ENCODE measurements around the gene KCNIP3. TPM values are rescaled to one million over a fixed set of nuclear protein-coding genes. Genes with fewer than 3 reads are reported as not detected.

KCNIP3 gene
- total RNA-seq, 4 donors from 2014 or later: 5.2 to 20.4 (median 11.4) TPM

- WGBS, 2 donors: 82 to 90% methylated on average over 4 to 5 of the region's 5 CpGs
- no peak overlapping the region for H3K4me3 ChIP-seq (ENCODE audit: low read depth, poor library complexity, severe bottlenecking)
- intact Hi-C loops (cut with DNase I; ENCODE audit: low total_unique reads): no loop called here
- no peak for TF ChIP-seq POLR2A (IDR thresholded peaks at IDR 0.05)
- TF ChIP-seq, protein P1, sequence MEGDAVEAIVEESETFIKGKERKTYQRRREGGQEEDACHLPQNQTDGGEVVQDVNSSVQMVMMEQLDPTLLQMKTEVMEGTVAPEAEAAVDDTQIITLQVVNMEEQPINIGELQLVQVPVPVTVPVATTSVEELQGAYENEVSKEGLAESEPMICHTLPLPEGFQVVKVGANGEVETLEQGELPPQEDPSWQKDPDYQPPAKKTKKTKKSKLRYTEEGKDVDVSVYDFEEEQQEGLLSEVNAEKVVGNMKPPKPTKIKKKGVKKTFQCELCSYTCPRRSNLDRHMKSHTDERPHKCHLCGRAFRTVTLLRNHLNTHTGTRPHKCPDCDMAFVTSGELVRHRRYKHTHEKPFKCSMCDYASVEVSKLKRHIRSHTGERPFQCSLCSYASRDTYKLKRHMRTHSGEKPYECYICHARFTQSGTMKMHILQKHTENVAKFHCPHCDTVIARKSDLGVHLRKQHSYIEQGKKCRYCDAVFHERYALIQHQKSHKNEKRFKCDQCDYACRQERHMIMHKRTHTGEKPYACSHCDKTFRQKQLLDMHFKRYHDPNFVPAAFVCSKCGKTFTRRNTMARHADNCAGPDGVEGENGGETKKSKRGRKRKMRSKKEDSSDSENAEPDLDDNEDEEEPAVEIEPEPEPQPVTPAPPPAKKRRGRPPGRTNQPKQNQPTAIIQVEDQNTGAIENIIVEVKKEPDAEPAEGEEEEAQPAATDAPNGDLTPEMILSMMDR (IDR thresholded peaks at IDR 0.05): no peak
- no peak for DNase-seq (ENCODE audit: low spot score in 2 of 2)
Measured at GRCh38 chr2:95287806-95288205, 9.3 kb upstream of the KCNIP3 start.

DNA sequence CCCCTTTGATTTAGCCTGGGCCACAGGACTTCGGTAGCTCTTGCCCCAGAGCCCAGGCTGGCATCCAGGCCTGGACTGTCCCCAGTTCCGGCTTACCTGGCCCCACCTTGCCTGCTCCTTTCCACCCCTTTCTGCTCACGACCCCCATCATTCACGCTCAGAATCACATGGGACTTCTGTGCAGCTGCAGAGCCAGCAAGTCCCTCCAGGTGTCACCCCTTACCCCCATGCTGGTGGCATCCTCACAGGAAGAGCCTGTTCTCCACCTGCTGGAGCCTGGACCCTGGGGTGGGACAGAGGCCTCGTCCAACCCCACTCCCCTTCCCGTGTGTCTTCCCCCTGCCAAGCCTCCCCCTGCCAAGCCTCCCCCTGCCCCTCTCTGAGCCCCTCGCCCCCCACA, 7.9 kb upstream of the KCNIP3 start:
- TF ChIP-seq, protein P1 (IDR thresholded peaks at IDR 0.05): no peak
- TF ChIP-seq POLR2A (IDR thresholded peaks at IDR 0.05): no peak
- WGBS, 2 donors: 75 to 79% methylated on average over 7 of the region's 7 CpGs
- intact Hi-C loops (cut with DNase I; ENCODE audit: low total_unique reads): no loop called here
- no peak for DNase-seq (ENCODE audit: low spot score in 2 of 2)
- H3K4me3 ChIP-seq (ENCODE audit: low read depth, poor library complexity, severe bottlenecking): no peak overlapping the region

DNA sequence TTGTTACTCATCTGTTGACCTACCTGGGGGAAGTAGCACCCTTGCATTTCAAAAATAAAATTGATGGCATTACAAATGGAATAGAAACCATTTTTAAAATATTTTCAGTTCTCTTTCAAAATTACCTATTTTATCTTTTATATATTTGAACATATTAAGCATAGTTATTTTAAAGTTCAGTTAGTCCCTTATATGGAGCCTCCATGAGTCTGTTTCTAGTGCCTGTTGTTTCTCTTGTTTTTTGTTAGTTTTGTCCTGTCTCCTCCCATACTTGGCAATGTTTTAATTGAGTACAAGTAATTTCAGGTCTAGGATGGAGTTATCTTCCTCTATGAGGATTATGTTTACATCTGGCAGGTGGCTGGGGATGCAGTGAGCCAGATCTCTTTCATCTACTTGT, 5.9 kb upstream of the KCNIP3 start:
- TF ChIP-seq, protein P1 (IDR thresholded peaks at IDR 0.05): no peak
- TF ChIP-seq POLR2A (IDR thresholded peaks at IDR 0.05): no peak
- intact Hi-C loops (cut with DNase I; ENCODE audit: low total_unique reads): no loop called here
- no peak overlapping the region for H3K4me3 ChIP-seq (ENCODE audit: low read depth, poor library complexity, severe bottlenecking)
- no peak for DNase-seq (ENCODE audit: low spot score in 2 of 2)

- intact Hi-C loops (cut with DNase I; ENCODE audit: low total_unique reads): no loop called here
- DNase-seq (ENCODE audit: low spot score in 2 of 2): no peak
- 66 to 68% methylated on average over 7 to 9 of the region's 9 CpGs for WGBS, 2 donors
- no peak overlapping the region for H3K4me3 ChIP-seq (ENCODE audit: low read depth, poor library complexity, severe bottlenecking)
- TF ChIP-seq, protein P1 (IDR thresholded peaks at IDR 0.05): no peak
- no peak for TF ChIP-seq POLR2A (IDR thresholded peaks at IDR 0.05)
Measured at GRCh38 chr2:95292623-95293260, 4.4 kb upstream of the KCNIP3 start.

- no peak for DNase-seq (ENCODE audit: low spot score in 2 of 2)
- 81 to 91% methylated on average over 14 to 18 of the region's 19 CpGs for WGBS, 2 donors
- TF ChIP-seq, protein P1 (IDR thresholded peaks at IDR 0.05): no peak
- TF ChIP-seq POLR2A (IDR thresholded peaks at IDR 0.05): no peak
Measured at GRCh38 chr2:95294579-95295250, 2.4 kb upstream of the KCNIP3 start.

More at GRCh38 chr2:95294579-95295250, 2.4 kb upstream of the KCNIP3 start:
- intact Hi-C loops (cut with DNase I; ENCODE audit: low total_unique reads): no loop called here
- H3K4me3 ChIP-seq (ENCODE audit: low read depth, poor library complexity, severe bottlenecking): no peak overlapping the region

All from lower leg skin (tissue), 4 donors.